Heart left ventricle (tissue), 16 donors: ENCODE data around the gene LYPD6B. TPM values are rescaled to one million over a fixed set of nuclear protein-coding genes. Genes with fewer than 3 reads are reported as not detected.

Experiments
- ATAC-seq, 4 donors: fragments of 200-7000 bp; cut with Tn5 transposase; one replicate each; pipeline ENCODE4 v1.9.1; 2020 to 2022; ENCODE audit warnings: moderate library complexity in 4 of 4, mild to moderate bottlenecking in 3 of 4, moderate number of reproducible peaks in 1 of 4
- DNase-seq, 5 donors: peaks; one replicate each; pipeline ENCODE4 v3.0.0-alpha.2; 2020
- H3K27ac ChIP-seq, 12 donors: fragments of 200-600 bp; sonication (generic) in 4 of 12; one replicate each; pipeline versions ENCODE4 v1.5.0 to v1.8.0; 2016 to 2022; ENCODE audit warnings: mild to moderate bottlenecking in 2 of 12
- H3K27me3 ChIP-seq, 9 donors: fragments of 200-600 bp; sonication (generic) in 2 of 9; one replicate each; pipeline versions ENCODE4 v1.5.1 to v1.8.0; 2016 to 2022; ENCODE audit warnings: mild to moderate bottlenecking in 3 of 9
- H3K36me3 ChIP-seq, 9 donors: fragments of 200-600 bp; sonication (generic) in 2 of 9; one replicate each; pipeline versions ENCODE4 v1.5.0 to v1.8.0; 2018 to 2022; ENCODE audit warnings: mild to moderate bottlenecking in 2 of 9
- H3K4me1 ChIP-seq, 12 donors: fragments of 200-600 bp; sonication (generic) in 4 of 12; one replicate each; pipeline versions ENCODE4 v1.5.0 to v1.8.0; 2016 to 2022; ENCODE audit warnings: mild to moderate bottlenecking in 3 of 12
- H3K4me3 ChIP-seq, 12 donors: fragments of 200-600 bp; sonication (generic) in 4 of 12; one replicate each; pipeline versions ENCODE4 v1.5.0 to v1.8.0; 2017 to 2022; ENCODE audit warnings: mild to moderate bottlenecking in 9 of 12, moderate library complexity in 4 of 12
- H3K9me3 ChIP-seq, 12 donors: fragments of 200-600 bp; sonication (generic) in 4 of 12; one replicate each; pipeline versions ENCODE4 v1.5.0 to v1.8.0; 2016 to 2022; ENCODE audit warnings: mild to moderate bottlenecking in 1 of 12
- CTCF ChIP-seq, 12 donors: fragments of 200-600 bp; sonication (generic) in 4 of 12; IDR thresholded peaks; one replicate each; pipeline versions ENCODE4 v1.5.0 to v1.8.0; 2018 to 2022; ENCODE audit warnings: antibody characterized with exemption in 12 of 12, mild to moderate bottlenecking in 5 of 12
- POLR2A ChIP-seq, 2 donors: fragments of 450-650 bp; IDR thresholded peaks; one replicate each; pipeline ENCODE4 v1.6.1; 2017; ENCODE audit warnings: antibody characterized with exemption in 2 of 2, mild to moderate bottlenecking in 2 of 2, moderate library complexity in 2 of 2
- WGBS, 4 donors: extraction: QIAGEN DNeasy Blood & Tissue Kit in 2 of 4; methylation state at CpG; one replicate each; pipeline versions ENCODE4 v1.1.5 to v1.1.7; 2013 to 2018; 5-methylcytosine and 5-hydroxymethylcytosine counted together
- intact Hi-C, 10 donors: fragments of 100-400 bp; cut with DNase I; formaldehyde crosslinking; loops; one replicate each; pipeline versions ENCODE4 v1.11.1 to v1.14.2; 2022
- polyA plus RNA-seq, 2 donors: library from polyadenylated mRNA; stranded (reverse); fragments of 200-250 nt; gene quantifications; one replicate each; pipeline ENCODE4 v1.2.3, GENCODE V29; 2013
- total RNA-seq, 9 donors: library from RNA; depleted of rRNA in 2 of 9; stranded (reverse); fragments of >200 nt in 2 of 9; fragmentation: NEBNext Ultra II Directional in 3 of 9; extraction: Animal tissue kit (Norgen Biotek cat#: 25700) in 3 of 9; gene quantifications; one replicate each; pipeline versions ENCODE4 v1.1.0 to v1.2.4, GENCODE V29; 2016 to 2023
- donor health status: ischemic (EF 13 %, LVEDD 7.1; RV severe dilation, severe dysfunction).
- donor health status: healthy with polysubstance abuse.
- donor health status: DM: no; HTN: yes; CAD: no.
- donor health status: DM: no; HTN: no; CAD: no.
- donor health status: ischemic (EF 25% LVEDD 6.9; RV normal size, moderate dysfunction).
- donor health status: ischemic (EF 25% LVEDD 5.7; RV mildly dilated, moderate dysfunction).
- donor health status: healthy.
- donor health status: DM: yes; HTN: yes; CAD: no.
- donor health status: ischemic (EF 35%, LVEDD 5.7; RV mildly dilated, moderate dysfunction).
- donor health status: nonischemic (EF 11% LVEDD 7.7; RV severe dilation, severe dysfunction).
- donor health status: DM: yes; HTN: yes; CAD: no.
- donor health status: PGD.
- donor health status: ischemic (EF 29% LVEDD 5.4; RV normal size, mild dysfunction).
- donor health status: nonischemic (EF 23%, LVEDD 6.1; RV moderate dilation, normal function).

The LYPD6B gene
- total and polyA plus RNA-seq, 11 donors, result not detected

- no peak for ATAC-seq
- no peak overlapping the region for H3K4me3 ChIP-seq
- H3K9me3 ChIP-seq, result no peaks in the 10 kb centered on the region
- no peaks in the 10 kb centered on the region for H3K4me1 ChIP-seq
- TF ChIP-seq POLR2A (IDR thresholded peaks at IDR 0.05), result no peak
- no peak for TF ChIP-seq CTCF (IDR thresholded peaks at IDR 0.05)
- no peaks in the 10 kb centered on the region for H3K36me3 ChIP-seq
- intact Hi-C loops, result no loop called here
- H3K27me3 ChIP-seq, result peaks cover 0 to 11% (median 0%) of the 10 kb centered on the region in 9 donors
- no peak overlapping the region for H3K27ac ChIP-seq
- DNase-seq, result no peak
- WGBS, 4 donors, result 75 to 89% (median 86%) methylated on average over 5 of the region's 5 CpGs
Observed at GRCh38 chr2:149058936-149059335, 20.4 kb downstream of the LYPD6B start.

DNA sequence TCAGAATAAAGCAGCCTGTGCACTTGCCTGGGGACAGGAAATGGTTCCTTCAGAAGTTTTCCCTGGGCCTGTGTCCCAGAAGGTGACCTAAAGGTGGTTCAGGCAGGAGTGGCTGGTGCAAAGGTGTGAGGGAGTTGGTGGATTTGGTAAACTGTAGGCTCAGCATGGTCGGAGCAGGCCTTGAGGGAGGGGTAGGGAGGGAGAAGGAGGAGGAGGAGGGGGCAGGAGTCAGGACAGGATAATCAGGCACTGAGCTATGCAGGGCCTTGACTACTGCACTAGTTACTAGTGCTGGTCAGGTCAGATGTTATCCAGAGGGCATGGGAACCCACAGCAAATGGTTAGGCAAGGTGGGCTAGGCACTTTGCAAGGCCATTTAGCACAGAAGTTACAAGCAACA, 21.3 kb downstream of the LYPD6B start:
- Histone ChIP-seq H3K4me1 (no peaks in the 10 kb centered on the region), H3K9me3 (no peaks in the 10 kb centered on the region), H3K4me3 (no peak overlapping the region), H3K27me3 (peaks cover 0 to 11% (median 0%) of the 10 kb centered on the region in 9 donors), H3K27ac (no peak overlapping the region), H3K36me3 (no peaks in the 10 kb centered on the region)
- DNase-seq (no peak), ATAC-seq (no peak)
- 55 to 87% (median 78%) methylated on average over 1 of the region's 1 CpG for WGBS, 4 donors
- intact Hi-C loops, result no loop called here
- no peak for TF ChIP-seq CTCF (IDR thresholded peaks at IDR 0.05)
- no peak for TF ChIP-seq POLR2A (IDR thresholded peaks at IDR 0.05)

- Histone ChIP-seq H3K9me3 (no peaks in the 10 kb centered on the region), H3K27me3 (peaks cover 0 to 11% (median 0%) of the 10 kb centered on the region in 9 donors), H3K27ac (no peak overlapping the region), H3K4me1 (no peaks in the 10 kb centered on the region), H3K4me3 (no peak overlapping the region), H3K36me3 (no peaks in the 10 kb centered on the region)
- no peak for TF ChIP-seq POLR2A (IDR thresholded peaks at IDR 0.05)
- no peak for TF ChIP-seq CTCF (IDR thresholded peaks at IDR 0.05)
- intact Hi-C loops, result no loop called here
- DNase-seq, result no peak
- no peak for ATAC-seq
- 87 to 91% (median 89%) methylated on average over 2 of the region's 2 CpGs for WGBS, 4 donors
Observed at GRCh38 chr2:149061133-149061745, 22.7 kb downstream of the LYPD6B start.

- DNase-seq (no peak), ATAC-seq (no peak)
- H3K36me3 ChIP-seq, result no peaks in the 10 kb centered on the region
- intact Hi-C loops, result no loop called here
- peaks cover 0 to 7% (median 0%) of the 10 kb centered on the region in 9 donors for H3K27me3 ChIP-seq
- TF ChIP-seq POLR2A (IDR thresholded peaks at IDR 0.05), result no peak
- no peak for TF ChIP-seq CTCF (IDR thresholded peaks at IDR 0.05)
- no peak overlapping the region for H3K4me3 ChIP-seq
- no peaks in the 10 kb centered on the region for H3K9me3 ChIP-seq
- no peak overlapping the region for H3K27ac ChIP-seq
- 78 to 83% (median 80%) methylated on average over 3 of the region's 3 CpGs for WGBS, 4 donors
- no peaks in the 10 kb centered on the region for H3K4me1 ChIP-seq
Observed at GRCh38 chr2:149062531-149062930, 24.0 kb downstream of the LYPD6B start.
